Measurements from ENCODE around the gene NLGN1. TPM values are rescaled to one million over a fixed set of nuclear protein-coding genes. Genes with fewer than 3 reads are reported as not detected.

The NLGN1 gene
- total and polyA plus RNA-seq, 2 experiments from 2014 or later, result 5.3 to 10.9 TPM

GRCh38 chr3:173401369-173401768 is 3.8 kb downstream of the NLGN1 start:
- peaks cover 6% of the 10 kb centered on the region for H3K27me3 ChIP-seq
- no peak overlapping the region for H3K27ac ChIP-seq
- no peak for TF ChIP-seq CTCF (IDR thresholded peaks at IDR 0.05; ENCODE audit: low read depth, low read length)
- no peak for DNase-seq (ENCODE audit: low read depth in 1 of 2, low spot score in 1 of 2)
- no peak overlapping the region for H3K4me3 ChIP-seq
- no peaks in the 10 kb centered on the region for H3K4me1 ChIP-seq (ENCODE audit: low read depth)
- no peaks in the 10 kb centered on the region for H3K36me3 ChIP-seq
- no peaks in the 10 kb centered on the region for H3K9me3 ChIP-seq (ENCODE audit: low read depth)

GRCh38 chr3:173402656-173403055 is 5.1 kb downstream of the NLGN1 start:
- no peaks in the 10 kb centered on the region for H3K4me1 ChIP-seq (ENCODE audit: low read depth)
- no peak overlapping the region for H3K27ac ChIP-seq

GRCh38 chr3:173403376-173403775 is 5.8 kb downstream of the NLGN1 start:
- no peak for TF ChIP-seq CTCF (IDR thresholded peaks at IDR 0.05; ENCODE audit: low read depth, low read length)
- Histone ChIP-seq H3K4me1 (ENCODE audit: low read depth) (no peaks in the 10 kb centered on the region), H3K36me3 (no peaks in the 10 kb centered on the region), H3K27me3 (peaks cover 6% of the 10 kb centered on the region), H3K9me3 (ENCODE audit: low read depth) (no peaks in the 10 kb centered on the region), H3K4me3 (no peak overlapping the region), H3K27ac (no peak overlapping the region)
- no peak for DNase-seq (ENCODE audit: low read depth in 1 of 2, low spot score in 1 of 2)

More at GRCh38 chr3:173402656-173403055, 5.1 kb downstream of the NLGN1 start:
- TF ChIP-seq CTCF (IDR thresholded peaks at IDR 0.05; ENCODE audit: low read depth, low read length), result no peak
- Histone ChIP-seq H3K4me3 (no peak overlapping the region), H3K36me3 (no peaks in the 10 kb centered on the region), H3K9me3 (ENCODE audit: low read depth) (no peaks in the 10 kb centered on the region), H3K27me3 (peaks cover 6% of the 10 kb centered on the region)
- DNase-seq (ENCODE audit: low read depth in 1 of 2, low spot score in 1 of 2), result no peak

- H3K4me3 ChIP-seq, result no peak overlapping the region
- no peaks in the 10 kb centered on the region for H3K9me3 ChIP-seq (ENCODE audit: low read depth)
- H3K27me3 ChIP-seq, result peaks cover 3% of the 10 kb centered on the region
- DNase-seq (ENCODE audit: low read depth in 1 of 2, low spot score in 1 of 2), result no peak
- H3K27ac ChIP-seq, result no peak overlapping the region
- no peaks in the 10 kb centered on the region for H3K36me3 ChIP-seq
- no peak for TF ChIP-seq CTCF (IDR thresholded peaks at IDR 0.05; ENCODE audit: low read depth, low read length)
- no peaks in the 10 kb centered on the region for H3K4me1 ChIP-seq (ENCODE audit: low read depth)
These were observed 6.6 kb downstream of the NLGN1 start for GRCh38 chr3:173404156-173404555.

GRCh38 chr3:173410436-173410835 is 12.9 kb downstream of the NLGN1 start:
- no peak overlapping the region for H3K4me3 ChIP-seq
- H3K27me3 ChIP-seq, result no peaks in the 10 kb centered on the region
- no peaks in the 10 kb centered on the region for H3K36me3 ChIP-seq
- H3K9me3 ChIP-seq (ENCODE audit: low read depth), result no peaks in the 10 kb centered on the region
- H3K27ac ChIP-seq, result no peak overlapping the region
- peaks cover 12% of the 10 kb centered on the region for H3K4me1 ChIP-seq (ENCODE audit: low read depth)
- DNase-seq (ENCODE audit: low read depth in 1 of 2, low spot score in 1 of 2), result no peak
- no peak for TF ChIP-seq CTCF (IDR thresholded peaks at IDR 0.05; ENCODE audit: low read depth, low read length)

- no peaks in the 10 kb centered on the region for H3K9me3 ChIP-seq (ENCODE audit: low read depth)
- H3K4me1 ChIP-seq (ENCODE audit: low read depth), result peaks cover 12% of the 10 kb centered on the region
- no peak for DNase-seq (ENCODE audit: low read depth in 1 of 2, low spot score in 1 of 2)
- no peak overlapping the region for H3K4me3 ChIP-seq
- TF ChIP-seq CTCF (IDR thresholded peaks at IDR 0.05; ENCODE audit: low read depth, low read length), result no peak
- H3K27ac ChIP-seq, result no peak overlapping the region
- H3K27me3 ChIP-seq, result no peaks in the 10 kb centered on the region
- no peaks in the 10 kb centered on the region for H3K36me3 ChIP-seq
These were observed 13.3 kb downstream of the NLGN1 start for GRCh38 chr3:173410849-173411248.

All from cardiac muscle cell (in vitro differentiated cells and primary cell).